GM11168 (cell line): Measurements from ENCODE around the gene C11orf98.
"Not testable (repeated sequence)": the region's sequence is repeated elsewhere in the genome, so short reads cannot be mapped to it uniquely, and the experiment has no call there.

Experiments
- in situ Hi-C: fragments of 300-500 bp; cut with MboI; formaldehyde crosslinking; loops from one replicate; pipeline ENCODE4 v1.12.0; 2022; ENCODE audit warnings: low sequenced_read_pairs; ENCODE audit not compliant: unreplicated experiment

C11orf98 gene

DNA sequence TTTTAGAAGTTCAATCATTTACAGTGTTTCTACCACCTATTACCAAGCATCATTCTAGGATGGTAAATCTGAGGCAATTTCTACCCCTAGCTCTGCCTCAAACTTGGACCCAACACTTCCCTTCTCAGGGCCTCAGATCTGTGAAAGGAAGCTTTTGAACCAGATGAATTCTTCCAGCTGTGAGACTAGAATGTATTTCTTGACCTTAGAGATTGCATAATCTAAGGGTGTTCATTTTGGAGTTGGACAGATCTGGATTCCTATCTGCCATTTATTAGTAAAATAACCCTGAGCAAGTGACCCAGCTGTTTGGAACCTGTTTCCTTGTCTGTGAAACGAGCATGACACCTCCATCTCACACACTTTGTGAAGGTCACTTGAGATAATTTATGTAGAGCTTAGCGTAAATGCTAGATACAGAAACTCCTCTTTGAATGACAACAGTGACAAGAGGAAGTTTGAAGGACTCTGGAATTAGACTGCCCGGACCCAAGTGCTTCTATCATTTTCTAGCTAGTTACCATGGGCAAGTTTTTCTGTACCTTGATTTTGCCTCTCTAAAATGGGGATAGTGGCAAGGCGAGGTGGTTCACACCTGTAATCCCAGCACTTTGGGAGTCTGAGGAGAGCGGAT lies 8.1 kb downstream of the C11orf98 start:
- in situ Hi-C loops = no loop called here

- in situ Hi-C loops = no loop called here
Observed at GRCh38 chr11:62654297-62654696, 10.7 kb downstream of the C11orf98 start.

DNA sequence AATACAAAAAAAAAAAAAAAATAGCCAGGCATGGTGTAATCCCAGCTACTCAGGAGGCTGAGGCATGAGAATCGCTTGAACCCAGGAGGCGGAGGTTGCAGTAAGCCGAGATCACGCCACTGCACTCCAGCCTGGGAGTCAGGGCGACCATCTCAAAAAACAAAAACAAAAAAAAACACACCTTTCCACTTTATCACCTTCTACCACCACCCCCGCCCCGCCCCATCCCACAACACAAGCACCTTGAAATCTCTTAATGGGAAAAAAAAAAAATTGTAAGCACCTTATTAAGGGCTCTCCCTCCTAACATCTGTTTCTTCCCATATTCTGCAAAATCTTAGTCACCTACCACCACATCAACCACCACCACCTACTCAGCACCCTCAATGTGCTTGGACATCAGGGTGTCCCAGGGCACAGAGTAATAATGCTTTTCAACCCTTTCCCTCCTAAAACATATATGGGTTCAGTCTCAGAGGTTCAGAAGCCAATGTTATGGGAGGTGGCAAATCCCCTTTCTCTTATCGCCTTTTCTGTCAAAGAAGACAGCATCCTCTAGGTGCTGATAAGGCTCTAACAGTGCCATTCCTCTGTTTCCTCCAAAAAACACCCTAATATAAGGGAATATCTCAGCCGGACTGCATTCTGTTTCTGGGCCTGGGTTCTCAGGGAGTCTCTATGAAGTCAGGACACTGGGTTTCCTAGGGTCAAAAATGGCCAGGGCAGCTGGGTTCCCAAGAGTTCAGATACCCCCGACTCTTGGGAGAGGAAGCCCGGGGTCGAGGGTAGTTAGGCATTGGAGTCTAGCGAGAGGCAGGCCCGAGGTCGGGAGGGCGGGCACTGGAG lies 12.6 kb downstream of the C11orf98 start:
- in situ Hi-C loops = no loop called here

- in situ Hi-C loops = not testable (repeated sequence)
Observed at GRCh38 chr11:62650283-62650682, 14.7 kb downstream of the C11orf98 start.

DNA sequence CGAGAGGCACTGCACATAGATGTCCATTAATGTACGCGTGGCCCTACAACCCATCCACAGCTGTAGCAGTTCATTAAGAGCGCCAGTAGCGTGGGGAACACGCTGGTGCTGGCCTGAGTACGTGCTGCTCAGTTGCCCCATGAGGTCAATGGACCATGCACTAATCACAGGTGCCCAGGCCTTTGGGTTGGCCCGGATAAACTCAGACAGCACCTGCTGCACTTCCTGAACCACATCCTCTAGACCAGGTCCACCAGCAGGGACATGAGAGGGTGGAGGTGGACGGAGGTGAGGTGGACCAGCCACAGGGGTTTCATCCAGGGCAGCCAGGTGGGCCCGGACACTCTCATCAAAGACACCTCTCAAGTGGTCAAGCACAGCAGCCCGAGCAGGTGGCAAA lies 15.5 kb downstream of the C11orf98 start:
- in situ Hi-C loops = no loop called here

DNA sequence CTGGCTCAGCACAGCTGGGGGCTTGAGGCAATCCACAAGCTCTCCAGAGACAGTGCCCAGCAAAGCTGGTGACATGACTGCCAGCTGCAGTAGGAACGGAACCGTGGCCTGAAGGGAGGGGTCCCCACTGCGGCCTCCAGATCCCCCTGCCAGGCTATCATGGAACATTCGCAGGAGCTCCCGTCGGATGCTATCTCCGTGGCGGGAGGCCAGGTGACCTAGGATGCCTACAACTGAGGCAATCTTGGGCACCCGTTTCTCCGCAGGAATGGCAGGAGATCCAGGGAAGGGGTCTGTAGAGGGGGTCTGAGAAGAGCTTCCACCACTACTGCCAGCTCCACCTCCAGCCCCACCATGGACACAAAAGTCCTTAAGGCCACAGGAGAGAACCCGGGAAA lies 16.0 kb downstream of the C11orf98 start:
- in situ Hi-C loops = no loop called here

DNA sequence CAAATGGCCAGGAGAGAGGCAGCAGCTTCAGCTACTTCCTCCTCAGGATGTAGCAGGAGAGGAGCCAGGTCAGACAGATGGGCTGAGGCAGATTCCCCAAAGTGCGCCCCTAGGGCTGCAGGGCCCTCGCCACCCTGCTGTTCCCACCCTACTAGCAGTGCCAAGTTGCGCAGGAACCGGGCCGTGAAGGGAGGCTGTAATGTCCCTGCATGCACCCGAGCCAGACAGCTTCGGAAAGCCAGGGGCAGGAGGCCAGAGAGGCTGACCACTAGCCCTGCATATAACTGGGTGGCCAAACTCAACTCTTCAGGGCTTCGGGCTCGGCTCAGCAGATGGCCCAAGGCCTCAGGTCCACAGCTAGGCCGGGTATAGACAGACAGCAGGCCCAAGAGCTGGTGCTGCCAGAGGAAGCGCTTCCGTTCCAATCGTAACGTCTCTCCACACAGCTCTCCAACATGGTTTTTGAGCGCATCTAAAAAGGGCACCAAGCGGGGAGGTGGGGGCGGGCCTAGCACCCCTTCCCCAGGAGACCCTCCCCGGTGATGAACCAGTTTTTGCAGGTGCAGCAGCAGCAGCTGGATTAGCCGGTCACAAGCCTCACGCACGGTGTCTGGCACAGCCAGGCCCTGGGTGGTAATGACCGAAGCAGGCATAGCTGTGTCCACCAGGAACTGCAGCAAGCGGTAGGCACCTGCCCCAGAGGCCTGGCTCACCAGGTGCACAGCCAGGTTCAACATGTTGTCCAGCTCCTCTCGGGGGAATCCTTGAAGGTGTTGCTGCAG lies 16.6 kb downstream of the C11orf98 start:
- in situ Hi-C loops = no loop called here

DNA sequence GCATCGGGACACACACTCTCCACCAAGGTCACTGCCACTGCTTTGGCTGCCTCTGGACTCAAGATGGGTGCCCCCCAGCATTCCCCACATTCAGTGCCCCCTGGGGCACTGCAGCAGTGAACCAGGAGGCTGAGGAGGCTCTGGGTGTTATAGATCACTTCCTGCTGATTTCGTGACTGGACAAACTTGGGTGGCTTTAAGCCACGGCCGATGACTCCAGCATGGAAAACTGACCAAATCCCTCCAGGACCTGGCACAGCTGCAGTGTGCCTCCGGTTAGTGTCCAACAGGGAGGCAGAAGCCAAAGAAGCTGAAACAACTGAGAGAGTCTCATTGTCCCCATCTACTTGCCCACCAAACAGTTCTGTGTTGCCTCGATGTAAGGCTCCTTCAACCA lies 17.4 kb downstream of the C11orf98 start:
- in situ Hi-C loops = no loop called here

GRCh38 chr11:62646825-62647608 lies 18.0 kb downstream of the C11orf98 start:
- in situ Hi-C loops = no loop called here

DNA sequence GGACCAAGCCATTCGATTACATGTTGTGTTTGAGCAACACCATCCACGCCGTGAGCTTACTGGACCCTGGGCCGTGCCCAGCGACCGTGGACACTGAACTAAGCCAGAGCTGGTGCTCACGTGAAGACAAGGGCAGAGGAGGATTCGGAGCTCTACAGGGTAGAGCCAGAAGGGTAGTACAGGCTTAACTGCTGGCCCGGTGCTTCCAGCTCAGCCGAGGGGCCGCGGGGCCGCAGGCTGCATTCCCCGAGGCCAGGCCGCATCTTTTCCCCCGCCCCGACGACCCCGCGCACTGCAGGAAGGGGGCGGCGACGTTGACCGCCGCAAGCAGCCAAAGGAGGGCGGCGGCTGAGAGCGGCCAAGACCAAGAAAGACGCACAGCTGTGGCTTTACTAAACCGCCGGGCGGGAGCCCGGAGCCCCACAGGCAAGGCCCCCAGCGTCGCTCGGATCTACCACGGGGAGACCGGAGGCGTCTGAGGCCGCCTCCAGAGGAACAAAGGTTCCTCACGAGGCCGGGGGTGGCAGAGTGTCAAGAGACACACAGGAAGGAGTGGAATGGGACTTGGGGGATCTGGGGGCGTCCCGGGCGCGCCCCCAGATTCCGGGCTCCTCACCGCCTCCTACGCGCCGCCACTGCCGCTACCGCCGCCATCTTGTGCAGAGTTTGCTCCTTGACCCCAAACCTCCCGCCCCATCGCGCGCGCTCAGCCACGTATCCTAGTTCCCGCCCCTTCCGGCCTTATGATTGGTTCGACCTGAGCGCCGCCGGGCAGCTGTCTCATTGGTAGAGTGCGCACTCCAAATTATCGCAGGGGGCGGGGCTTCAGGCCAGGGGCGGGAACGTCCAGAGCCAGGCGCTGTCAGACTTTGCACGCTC lies 18.8 kb downstream of the C11orf98 start, which contains the start of gene GANAB:
TSS of gene GANAB (minus strand) at position 668 of the 879 bp plus-strand sequence. CDS start at position 654, 14 bp downstream.
- in situ Hi-C loops = no loop called here

GRCh38 chr11:62645671-62645945 lies 19.4 kb downstream of the C11orf98 start:
- in situ Hi-C loops = no loop called here

- in situ Hi-C loops = no loop called here
Observed at GRCh38 chr11:62644220-62644619, 20.8 kb downstream of the C11orf98 start.

DNA sequence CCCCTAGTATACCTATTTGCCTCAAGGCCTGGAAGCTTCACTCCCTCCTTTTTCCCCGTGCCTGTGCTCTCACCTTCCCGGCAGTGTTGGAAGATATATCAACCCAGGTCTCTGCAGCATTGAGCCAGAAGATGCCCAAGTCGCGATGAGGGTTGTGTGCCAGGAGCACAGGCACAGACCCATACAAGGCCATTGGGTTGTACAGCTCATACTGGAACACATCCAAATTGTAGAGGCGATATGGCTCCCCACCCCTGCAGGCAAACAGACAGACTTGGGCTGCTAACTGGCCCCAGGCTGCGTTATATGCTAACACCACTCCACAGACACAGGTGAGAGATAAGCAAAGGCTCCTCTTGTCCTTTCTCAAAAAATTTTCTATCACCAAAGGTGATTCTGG lies 32.5 kb downstream of the C11orf98 start:
- in situ Hi-C loops = no loop called here

GRCh38 chr11:62627713-62628112 lies 37.3 kb downstream of the C11orf98 start:
- in situ Hi-C loops = no loop called here

- in situ Hi-C loops = no loop called here
Observed at GRCh38 chr11:62622476-62623089, 42.4 kb downstream of the C11orf98 start.

- in situ Hi-C loops = no loop called here
Observed at GRCh38 chr11:62621567-62622470, 43.2 kb downstream of the C11orf98 start, which contains the start of gene B3GAT3. Gene B3GAT3 (minus strand): TSS chr11:62621986. CDS start chr11:62621947, 39 bp downstream.

- in situ Hi-C loops = no loop called here
Observed at GRCh38 chr11:62621027-62621566, 43.9 kb downstream of the C11orf98 start.

DNA sequence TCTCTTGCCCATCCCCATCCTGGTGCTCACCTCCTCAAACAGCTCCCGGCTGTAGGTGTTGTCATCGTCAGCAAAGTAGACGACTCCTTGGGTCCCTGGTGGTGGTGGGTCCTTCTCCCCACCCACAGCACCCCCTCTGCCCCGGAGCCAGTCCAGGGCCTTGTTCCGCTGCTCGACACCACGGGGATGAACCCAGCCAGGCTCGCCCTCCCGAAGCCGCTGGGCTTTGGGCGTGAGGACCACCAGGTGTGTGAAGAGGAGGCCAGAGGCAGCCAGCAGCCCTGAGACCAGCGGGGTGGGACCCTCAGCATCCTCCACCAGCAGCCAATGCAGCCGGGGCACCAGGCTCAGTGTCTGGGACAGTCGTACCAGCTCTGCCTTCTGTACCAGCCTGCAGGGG lies 48.1 kb downstream of the C11orf98 start:
- in situ Hi-C loops = not testable (repeated sequence)
